ENCODE measurements around the gene FMO4. TPM values are rescaled to one million over a fixed set of nuclear protein-coding genes. Genes with fewer than 3 reads are reported as not detected.
A peak's percentile ranks its signal among the peaks of the same experiment; 100 is the strongest.

Gene FMO4, protein sequence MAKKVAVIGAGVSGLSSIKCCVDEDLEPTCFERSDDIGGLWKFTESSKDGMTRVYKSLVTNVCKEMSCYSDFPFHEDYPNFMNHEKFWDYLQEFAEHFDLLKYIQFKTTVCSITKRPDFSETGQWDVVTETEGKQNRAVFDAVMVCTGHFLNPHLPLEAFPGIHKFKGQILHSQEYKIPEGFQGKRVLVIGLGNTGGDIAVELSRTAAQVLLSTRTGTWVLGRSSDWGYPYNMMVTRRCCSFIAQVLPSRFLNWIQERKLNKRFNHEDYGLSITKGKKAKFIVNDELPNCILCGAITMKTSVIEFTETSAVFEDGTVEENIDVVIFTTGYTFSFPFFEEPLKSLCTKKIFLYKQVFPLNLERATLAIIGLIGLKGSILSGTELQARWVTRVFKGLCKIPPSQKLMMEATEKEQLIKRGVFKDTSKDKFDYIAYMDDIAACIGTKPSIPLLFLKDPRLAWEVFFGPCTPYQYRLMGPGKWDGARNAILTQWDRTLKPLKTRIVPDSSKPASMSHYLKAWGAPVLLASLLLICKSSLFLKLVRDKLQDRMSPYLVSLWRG
- polyA plus RNA-seq (2013, experiment 1 of 2; ENCODE audit: insufficient read length) = 0.89 TPM
- polyA plus RNA-seq (2013, experiment 2 of 2; ENCODE audit: insufficient read length) = 1.2 TPM

DNA sequence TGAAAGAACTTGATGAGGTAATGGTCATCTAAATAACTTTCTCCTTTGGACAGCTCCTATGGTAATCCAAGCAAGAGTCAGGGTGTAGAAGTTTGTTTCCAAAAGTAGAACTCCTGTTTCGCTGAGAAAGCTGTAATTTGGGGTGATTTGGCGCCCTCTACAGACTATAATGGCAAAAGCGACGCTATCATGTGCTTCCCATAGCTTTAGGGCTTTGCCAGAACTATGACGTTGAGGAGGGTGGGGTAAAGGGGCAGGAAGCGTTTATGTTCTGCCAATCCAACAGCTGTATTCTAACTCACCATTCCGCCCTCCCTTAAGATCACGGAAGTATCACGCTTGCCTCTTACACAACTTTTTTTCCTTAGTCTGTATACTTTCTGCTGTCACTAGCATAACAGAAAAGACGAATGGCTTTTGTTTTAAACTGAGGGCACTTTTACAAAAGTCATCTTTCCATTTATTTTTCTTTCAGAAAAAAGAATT, at the start of gene FMO4:
TSS of gene FMO4 (plus strand) at position 349 of the 486 bp plus-strand sequence. CDS start 5,643 bp downstream, outside the sequence.
- peak; percentile 98 for DNase-seq

DNA sequence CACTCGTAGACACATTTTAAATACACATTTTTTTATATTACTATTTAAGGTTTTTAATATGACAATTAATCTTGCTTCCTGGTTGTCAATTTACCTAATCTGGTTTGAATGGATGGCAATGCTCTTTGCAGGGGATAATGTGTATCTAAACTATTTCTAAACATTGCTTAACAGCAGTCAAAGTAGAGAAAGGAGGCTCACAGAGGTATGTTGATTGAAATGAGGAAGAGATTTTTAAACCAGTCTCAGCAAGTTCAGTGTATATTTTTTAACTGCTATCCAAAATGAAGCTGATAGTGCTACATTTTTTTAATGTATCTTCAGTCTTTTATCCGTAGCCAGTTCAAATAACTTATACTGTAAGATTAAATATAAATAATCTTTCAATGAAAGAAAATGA, 48.3 kb upstream of the FMO4 start:
- DNase-seq = no peak

DNA sequence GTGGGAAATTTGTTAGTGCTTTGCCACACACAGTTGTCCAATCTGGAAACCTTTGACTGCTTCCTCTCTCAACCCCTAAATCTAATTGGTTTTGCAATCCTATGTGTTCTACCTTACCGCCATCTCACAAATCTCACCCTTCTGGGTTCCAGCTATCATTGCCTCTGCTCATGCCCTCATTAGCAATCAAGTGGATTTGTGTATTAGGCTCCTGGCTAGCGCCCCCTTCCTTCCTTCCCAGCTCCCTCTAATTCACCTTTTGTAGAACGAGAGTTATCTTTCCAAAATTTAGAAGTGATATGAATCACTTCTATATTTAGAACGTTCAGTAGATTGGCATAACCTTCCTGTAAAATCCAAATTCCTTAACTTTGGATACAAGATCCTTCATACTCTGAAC, 47.1 kb upstream of the FMO4 start:
- no peak for DNase-seq

DNA sequence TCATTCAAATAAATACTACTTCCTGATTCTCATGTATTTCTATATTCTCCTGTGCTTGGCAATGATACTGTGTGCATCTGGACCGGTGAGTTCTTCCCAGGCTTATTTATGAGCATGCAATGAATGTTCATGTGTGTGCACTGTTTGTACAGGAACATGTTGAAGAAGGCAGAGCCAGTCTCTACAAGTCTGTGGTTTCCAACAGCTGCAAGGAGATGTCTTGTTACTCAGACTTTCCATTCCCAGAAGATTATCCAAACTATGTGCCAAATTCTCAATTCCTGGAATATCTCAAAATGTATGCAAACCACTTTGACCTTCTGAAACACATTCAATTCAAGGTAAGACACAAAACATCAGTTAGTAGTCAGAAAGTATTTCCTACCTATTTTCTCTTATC, 46.6 kb upstream of the FMO4 start:
- DNase-seq = peak; percentile 37

DNA sequence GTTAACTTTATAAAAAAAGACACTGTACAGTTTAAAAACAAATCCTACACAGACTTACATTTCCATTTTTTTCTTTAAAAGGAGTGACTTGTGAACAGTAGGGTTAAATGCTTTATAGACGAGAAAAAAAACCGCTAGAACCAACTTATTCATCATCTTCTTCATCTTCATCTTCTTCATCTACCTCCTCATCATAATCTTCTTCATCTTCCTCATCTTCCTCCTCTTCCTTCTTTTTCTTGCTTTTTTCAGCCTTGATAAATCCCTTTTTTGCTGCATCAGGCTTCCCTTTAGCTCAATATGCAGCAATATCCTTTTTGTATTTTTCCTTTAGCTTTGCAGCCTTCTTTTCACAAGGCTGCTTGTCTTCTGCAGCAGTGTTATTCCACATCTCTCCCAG, 43.2 kb upstream of the FMO4 start:
- DNase-seq = no peak

DNA sequence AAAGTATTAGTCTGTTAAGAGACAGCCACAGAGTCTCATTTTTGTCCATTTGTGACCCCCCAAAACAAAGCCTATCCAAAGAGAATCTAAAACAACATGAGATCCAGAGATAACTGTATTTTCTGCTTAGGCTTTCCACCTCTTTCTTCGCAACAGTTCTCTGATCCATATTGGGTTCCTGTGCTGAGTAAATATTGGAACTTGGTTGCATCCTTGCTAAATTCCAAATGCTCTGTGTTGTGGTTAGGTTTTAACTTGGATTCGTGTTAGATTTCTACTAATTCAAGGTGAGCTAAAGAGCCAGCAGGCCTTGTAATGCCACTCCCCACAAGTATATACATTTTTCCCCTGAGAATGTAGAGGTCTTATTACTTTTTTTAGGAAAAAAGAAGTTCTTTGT, 36.4 kb upstream of the FMO4 start:
- DNase-seq = no peak

DNA sequence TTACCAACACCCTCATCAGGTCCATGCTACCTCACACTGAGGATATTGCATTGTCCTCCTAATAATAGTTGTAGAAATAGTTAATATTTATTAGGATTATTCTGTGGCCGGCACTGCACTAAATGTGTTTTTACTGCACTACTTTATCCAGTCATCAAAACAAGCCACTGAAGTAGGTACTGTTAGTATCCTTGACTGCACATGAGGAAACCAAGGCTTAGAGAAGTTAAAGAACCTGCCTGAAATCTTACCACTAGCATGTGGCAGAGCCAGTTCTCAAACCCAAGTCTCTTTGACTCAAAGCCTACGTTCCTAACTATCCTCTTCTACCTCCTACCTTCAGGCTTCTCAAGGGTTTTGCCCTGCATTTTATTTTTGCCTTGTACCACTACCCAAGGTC, 34.7 kb upstream of the FMO4 start:
- no peak for DNase-seq

DNA sequence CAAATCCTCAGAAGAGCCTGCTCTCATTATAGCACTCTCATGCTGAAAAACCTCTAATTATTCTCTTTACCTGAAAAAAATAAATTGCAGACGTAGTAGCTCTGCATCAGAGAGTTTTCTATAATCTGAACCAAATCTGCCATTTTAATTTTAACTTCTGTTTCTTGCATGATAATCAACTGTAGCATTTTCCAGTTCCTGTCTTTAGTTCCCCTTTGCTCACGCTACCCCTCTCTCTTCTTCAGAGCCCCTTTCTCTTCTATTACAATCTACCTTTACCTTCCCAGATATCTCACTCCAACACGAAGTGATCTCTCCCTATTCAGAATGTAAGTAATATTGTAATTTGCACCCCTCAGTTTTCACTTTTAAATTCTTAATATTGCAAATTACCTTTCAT, 34.3 kb upstream of the FMO4 start:
- no peak for DNase-seq

DNA sequence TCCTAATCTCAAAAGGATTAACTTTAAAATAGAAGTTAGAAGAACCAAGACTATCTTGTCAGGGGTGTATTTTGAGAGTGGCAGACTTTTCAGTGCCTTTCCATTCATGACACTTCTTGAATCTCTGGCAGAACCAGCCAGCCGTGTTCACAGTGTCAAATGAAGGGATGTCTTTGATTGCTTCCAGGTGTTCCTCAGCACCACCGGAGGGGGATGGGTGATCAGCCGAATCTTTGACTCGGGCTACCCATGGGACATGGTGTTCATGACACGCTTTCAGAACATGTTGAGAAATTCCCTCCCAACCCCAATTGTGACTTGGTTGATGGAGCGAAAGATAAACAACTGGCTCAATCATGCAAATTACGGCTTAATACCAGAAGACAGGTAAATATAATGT, 33.4 kb upstream of the FMO4 start:
- no peak for DNase-seq

DNA sequence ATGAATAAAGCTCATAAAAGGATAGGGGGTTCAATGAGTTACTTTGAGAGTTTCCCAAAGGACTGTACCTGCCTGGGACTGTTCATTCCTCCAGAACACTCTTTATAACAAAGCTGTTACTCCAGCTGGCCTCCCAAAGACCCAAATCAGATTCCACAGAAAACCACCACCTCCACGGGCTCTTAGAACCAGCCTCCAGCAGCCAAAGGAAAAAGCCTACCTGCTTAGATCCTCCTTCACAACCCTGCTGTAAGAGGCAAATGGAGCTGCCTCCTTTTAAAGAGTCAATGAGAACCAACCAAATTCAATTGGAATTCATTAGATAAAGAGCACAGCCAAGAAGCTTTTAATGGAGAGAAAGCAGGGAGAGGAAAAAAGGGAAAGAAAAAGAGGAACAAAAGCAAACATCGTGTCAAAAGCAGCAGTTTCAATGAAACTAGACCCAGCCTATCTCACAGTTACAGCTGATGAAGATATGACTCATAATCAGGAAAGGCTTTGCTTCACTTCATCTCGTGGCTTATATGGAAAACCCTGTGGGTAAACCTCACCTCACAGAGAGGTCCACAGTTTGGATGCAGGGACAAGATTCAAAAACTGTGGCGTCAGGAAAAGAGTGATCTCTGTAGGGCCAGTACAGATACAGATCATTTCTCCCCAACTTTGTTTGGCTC, 27.8 kb upstream of the FMO4 start:
- DNase-seq = peak; percentile 20

DNA sequence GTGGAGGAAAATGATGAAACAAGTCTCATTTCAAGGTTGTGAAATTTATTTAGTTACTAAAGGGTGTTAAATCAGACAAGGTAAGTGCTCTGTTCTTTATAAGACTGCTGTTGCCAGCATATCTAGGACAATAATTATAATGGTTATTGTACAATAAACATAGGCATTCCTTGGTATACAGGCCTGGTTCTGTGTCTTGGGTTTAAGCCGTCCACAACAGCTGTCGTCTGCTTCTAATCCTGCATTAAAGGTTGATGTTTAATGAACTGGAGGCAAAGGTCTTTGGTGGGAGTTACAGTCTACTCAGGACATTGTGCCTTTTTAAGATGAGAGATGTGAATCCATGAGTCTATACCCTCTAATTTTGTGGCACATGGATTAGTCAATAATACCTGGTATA, 23.4 kb upstream of the FMO4 start:
- DNase-seq = no peak

DNA sequence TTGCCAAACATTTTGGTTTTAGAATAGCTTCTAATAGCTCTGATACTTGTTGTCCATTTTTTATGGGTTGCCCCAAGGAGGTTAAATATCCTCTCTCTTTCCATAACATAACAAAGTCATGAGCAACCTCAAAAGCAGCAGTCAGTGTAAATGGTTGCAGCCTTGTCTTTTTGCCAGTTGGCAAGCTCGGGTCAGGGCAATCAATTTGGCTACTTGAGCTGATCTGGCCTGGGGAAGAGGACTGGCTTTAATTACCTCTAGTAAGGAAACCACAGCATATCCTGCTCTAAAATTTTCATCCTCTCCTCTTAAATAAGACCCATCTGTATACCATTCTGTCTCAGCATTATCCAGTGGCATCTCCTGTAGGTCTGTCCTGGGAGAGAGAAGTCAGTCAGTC, 21.2 kb upstream of the FMO4 start:
- peak; percentile 30 for DNase-seq

DNA sequence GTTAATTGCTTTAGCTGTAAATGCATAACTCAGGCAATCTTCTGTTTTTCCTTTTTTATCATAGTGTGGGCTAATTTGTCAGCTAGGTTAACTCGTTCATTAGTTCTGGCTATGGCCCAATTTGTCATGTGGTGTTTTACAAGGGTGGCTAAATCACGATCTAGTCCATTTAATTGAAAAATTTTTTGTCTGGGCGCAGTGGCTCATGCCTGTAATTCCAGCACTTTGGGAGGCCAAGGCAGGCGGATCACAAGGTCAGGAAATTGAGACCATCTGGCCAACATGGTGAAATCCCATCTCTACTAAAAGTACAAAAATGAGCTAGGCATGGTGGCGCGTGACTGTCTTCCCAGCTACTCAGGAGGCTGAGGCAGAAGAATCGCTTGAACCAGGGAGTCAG, 18.6 kb upstream of the FMO4 start:
- DNase-seq = peak; percentile 16

DNA sequence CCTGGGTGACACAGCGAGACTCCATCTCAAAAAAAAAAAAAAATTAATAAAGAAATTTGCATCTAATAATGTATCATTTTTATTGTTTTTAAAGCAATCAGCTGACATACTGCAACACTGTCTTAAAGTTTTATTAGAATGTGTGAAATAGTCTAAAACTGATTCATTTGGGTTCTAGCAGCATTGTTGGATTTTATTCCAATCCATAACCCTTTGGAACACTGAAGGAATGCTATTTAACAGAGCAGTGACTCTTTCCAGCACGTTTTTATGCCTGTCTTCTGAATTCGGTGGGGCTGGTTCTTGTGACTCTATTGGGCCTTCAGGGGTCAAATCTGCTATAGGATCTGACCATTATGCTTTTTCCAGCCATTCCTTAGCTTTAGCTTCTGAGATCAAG, 18.2 kb upstream of the FMO4 start:
- DNase-seq = no peak

DNA sequence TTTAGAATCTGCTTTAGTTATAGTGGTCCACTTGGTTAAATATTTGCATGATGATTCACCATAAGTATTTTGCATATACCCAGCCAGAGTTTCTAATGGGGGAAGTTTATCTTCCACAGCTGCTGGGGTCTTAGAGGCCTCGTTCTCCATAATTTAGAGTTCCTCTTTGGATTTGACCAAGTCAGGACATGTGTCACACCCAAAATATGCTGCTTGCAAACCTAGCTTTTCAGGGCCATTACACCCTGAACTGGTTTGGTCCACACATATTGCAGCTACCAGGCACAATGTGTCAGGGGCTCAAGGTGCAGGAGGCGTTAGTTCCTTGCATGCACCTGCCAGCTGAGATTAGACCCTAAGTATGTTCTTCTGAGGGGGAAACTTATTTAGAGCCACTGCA, 17.1 kb upstream of the FMO4 start:
- no peak for DNase-seq

DNA sequence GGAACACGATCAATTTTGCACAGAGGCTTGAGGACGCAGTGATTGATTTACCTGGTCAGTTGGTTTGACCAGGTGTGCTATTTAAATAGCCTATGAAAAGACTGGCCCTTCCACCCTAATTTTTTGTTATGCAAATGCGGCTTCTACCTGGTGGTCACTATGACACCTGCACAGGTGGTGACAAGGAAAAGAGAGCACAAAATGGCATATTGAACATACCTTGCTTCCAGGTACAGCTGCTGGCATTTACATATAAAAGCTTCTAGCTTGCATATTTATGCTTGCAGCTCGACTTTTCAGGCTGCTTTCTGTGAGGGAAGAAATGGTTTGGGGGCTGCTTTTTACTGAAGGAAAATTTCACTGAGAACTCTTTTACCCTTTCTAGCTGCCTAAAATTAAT, 15.3 kb upstream of the FMO4 start:
- no peak for DNase-seq

DNA sequence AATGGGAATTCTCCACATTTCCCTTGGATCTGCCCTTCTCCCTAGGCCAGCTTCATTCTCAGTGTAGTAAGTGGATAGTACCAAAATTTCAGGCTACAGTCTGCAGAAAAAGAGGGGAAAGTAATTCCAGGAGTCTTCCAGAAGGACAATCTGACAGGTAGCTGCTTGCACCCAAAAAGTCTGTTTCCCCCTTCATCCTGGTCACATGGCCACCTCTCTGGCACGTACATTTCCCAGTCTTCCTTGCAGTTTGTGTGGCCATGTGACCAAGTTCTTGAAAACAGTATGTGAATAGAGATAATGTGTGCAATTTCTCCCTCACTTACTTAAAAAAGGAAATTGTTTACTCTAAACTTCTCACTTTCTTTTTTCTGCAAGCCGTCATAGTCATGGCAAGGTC, 14.6 kb upstream of the FMO4 start:
- DNase-seq = no peak

DNA sequence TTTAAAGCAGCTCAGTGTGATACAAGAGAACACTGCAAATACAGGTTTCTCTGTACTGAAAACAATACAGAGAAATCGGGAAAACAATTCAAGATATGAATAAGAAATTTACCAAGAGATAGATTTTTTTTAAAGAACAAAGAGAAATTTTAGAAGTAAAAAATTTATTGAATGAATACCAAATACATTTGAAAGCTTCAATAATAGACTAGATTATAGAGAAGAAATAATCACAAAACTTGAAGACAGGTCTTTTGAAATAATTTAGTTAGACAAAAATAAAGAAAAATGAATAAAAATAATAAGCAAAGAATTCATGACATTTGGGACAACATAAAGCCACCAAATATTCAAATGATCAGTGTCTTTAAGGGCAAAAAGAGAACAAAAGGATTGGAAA, 13.6 kb upstream of the FMO4 start:
- DNase-seq = no peak

DNA sequence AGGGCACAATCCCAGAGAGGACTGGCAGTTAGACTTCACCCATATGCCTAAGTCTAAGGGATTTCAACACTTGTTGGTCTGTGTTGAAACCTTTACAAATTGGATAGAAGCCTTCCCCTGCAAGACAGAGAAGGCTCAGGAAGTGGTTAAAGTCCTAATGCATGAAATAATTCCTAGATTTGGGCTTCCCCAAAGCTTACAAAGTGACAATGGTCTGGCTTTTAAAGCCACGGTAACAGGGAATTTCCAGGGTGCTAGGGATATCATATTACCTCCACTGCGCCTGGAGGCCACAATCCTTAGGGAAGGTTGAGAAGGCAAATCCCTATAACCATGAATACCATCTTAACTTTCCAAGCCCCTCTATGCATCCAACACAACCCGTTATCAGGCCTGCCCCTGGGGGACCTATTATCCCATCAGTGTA, 3.3 kb upstream of the FMO4 start:
- DNase-seq = no peak

DNA sequence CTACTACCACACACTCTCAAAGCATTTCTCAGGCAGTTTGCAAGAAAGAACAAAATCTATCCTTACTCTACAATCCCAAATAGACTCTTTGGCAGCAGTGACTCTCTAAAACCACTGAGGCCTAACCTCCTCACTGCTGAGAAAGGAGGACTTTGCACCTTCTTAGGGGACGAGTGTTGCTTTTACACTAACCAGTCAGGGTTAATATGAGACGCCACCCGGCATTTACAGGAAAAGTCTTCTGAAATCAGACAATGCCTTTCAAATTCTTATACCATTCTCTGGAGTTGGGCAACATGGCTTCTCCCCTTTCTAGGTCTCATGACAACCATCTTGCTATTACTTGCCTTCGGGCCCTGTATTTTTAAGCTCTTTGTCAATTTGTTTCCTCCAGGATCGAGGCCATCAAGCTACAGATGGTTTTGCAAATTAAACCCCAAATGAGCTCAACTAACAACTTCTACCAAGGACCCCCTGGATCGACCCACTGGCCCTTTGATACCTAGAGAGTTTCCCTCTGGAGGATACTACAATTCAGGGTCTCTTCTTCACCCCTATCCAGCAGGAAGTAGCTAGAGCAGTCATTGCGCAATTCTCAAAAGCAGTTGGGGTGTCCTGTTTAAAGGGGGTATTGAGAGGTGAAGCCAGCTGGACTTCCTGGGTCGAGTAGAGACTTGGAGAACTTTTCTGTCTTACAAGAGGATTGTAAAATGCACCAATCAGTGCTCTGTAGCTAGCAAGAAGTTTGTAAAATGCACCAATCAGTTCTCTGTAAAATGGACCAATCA, 2.0 kb upstream of the FMO4 start:
- no peak for DNase-seq

DNA sequence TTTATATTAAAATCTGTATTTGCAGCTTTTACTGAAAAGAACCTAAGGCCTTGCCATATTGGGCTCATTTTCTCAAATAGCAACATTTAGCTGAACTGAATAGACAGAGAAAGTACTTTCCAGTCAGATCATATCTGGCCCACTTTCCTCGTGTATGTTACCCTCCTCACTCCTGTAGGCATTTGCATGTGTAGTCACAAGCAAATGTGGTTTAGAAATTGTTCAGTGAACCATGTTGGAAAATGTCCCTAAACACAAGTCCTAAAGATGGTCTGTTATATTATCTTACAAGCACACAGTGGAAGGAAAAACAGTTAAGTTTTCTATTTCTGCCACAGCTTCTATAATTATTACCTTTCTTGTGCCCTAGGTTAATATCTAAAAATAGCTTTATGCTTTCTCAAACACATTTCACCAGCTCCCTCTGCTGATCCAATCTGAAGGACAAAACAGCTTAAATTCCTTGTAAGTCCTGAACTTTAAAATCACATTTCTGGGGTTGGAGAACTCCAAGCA, 606 bp upstream of the FMO4 start:
- DNase-seq = no peak

DNA sequence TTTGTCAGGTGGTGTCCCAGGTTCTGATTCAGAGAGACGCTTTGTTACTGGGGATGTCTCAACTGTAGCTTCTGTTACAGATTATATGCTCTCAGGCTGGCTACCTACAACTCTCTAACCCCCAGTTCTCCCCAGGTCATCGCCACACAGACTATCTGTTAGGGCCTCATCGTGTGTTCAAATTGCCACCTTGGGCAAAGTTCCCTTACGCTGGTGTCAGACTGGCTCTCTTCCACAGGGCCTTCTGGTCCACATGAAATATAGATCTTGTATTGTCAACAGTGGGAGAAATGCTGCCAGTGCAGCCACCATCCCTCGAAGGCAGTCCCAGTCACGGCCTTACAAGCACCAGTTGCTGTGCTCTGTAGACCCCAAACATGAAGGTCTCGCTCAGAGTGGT, 15.3 kb downstream of the FMO4 start:
- DNase-seq = no peak

Measured in fibroblast of skin of back (primary cell).